GM12878 (cell line): ENCODE data around the gene OOEP. TPM values are rescaled to one million over a fixed set of nuclear protein-coding genes. Genes with fewer than 3 reads are reported as not detected.

ENCODE experiments used
- ATAC-seq: fragments of 200-7000 bp; cut with Tn5 transposase; 3 replicates; pipeline ENCODE4 v1.9.1; 2020; ENCODE audit warnings: mild to moderate bottlenecking, moderate library complexity
- BruUV-seq: library from RNA; stranded (reverse); fragments of 400-500 nt; replicated peaks from 2 replicates; lab custom pipeline; 2021; lab: Mats Ljungman, UMichigan
- CTCF ChIA-PET: fragments of 300-600 bp; sonication (Branson Sonifier 250); formaldehyde crosslinking; extraction: SDS; loops from one replicate; lab custom pipeline; 2021; ENCODE audit warnings: inconsistent platforms; lab: Yijun Ruan, JAX
- POLR2A ChIA-PET: fragments of 350-600 bp; formaldehyde crosslinking; extraction: SDS; loops from one replicate; lab custom pipeline; 2021; ENCODE audit warnings: inconsistent platforms; lab: Charles Lee
- RAD21 ChIA-PET: fragments of 300-600 bp; sonication (Branson Sonifier 250); formaldehyde crosslinking; loops from one replicate; lab custom pipeline; 2023; ENCODE audit warnings: antibody characterized with exemption; ENCODE audit not compliant: unreplicated experiment; lab: Charles Lee
- SMC1A ChIA-PET: fragments of 300-600 bp; sonication (Branson Sonifier 250); formaldehyde crosslinking; loops from one replicate; lab custom pipeline; 2023; ENCODE audit not compliant: unreplicated experiment, uncharacterized antibody; lab: Charles Lee
- DNase-seq: peaks from one replicate; pipeline ENCODE4 v3.0.0-alpha.2; 2011; ENCODE audit warnings: low read depth, low spot score
- FAIRE-seq: peaks from 3 replicates; lab custom pipeline; 2011; peaks lifted over from hg19 to GRCh38; lab: Jason Lieb, UNC
- H2AFZ ChIP-seq: 2 replicates; pipeline ENCODE4 v1.6.0; 2011; ENCODE audit warnings: low read depth, low read length, control low read depth; ENCODE audit not compliant: control insufficient read depth
- H3K27ac ChIP-seq: 2 replicates; pipeline ENCODE4 v1.5.1; 2011; ENCODE audit warnings: control low read depth; ENCODE audit not compliant: control insufficient read depth, insufficient read depth
- H3K27me3 ChIP-seq, 2 experiments: replicated peaks in 1 of 2; 2 replicates each; pipeline versions ENCODE4 v1.6.0 to v1.6.1; 2011; ENCODE audit warnings: low read length in 1 of 2; ENCODE audit not compliant: control insufficient read depth in 2 of 2, insufficient read depth in 2 of 2
- H3K36me3 ChIP-seq, 2 experiments: 2 replicates each; pipeline ENCODE4 v1.5.1; 2011; ENCODE audit warnings: low read length in 1 of 2; ENCODE audit not compliant: control insufficient read depth in 2 of 2, insufficient read depth in 2 of 2
- H3K4me1 ChIP-seq: 2 replicates; pipeline ENCODE4 v1.6.1; 2011; ENCODE audit warnings: mild to moderate bottlenecking, low read length, moderate library complexity, mixed read lengths; ENCODE audit not compliant: control insufficient read depth, insufficient read depth
- H3K4me2 ChIP-seq: 2 replicates; pipeline ENCODE4 v1.6.0; 2011; ENCODE audit warnings: control low read depth; ENCODE audit not compliant: control insufficient read depth, insufficient read depth
- H3K4me3 ChIP-seq: fragments of 200-600 bp; sonication (generic); 2 replicates; pipeline ENCODE4 v1.5.1; 2016
- H3K79me2 ChIP-seq: 2 replicates; pipeline ENCODE4 v1.6.0; 2011; ENCODE audit warnings: low read length; ENCODE audit not compliant: control insufficient read depth, insufficient read depth
- H3K9ac ChIP-seq: 2 replicates; pipeline ENCODE4 v1.8.0; 2011; ENCODE audit warnings: low read length, control low read depth, mixed read lengths; ENCODE audit not compliant: control insufficient read depth, insufficient read depth
- H3K9me3 ChIP-seq: replicated peaks from 3 replicates; pipeline ENCODE4 v1.5.1; 2011; ENCODE audit warnings: mild to moderate bottlenecking, low read length; ENCODE audit not compliant: control insufficient read depth, insufficient read depth
- H4K20me1 ChIP-seq: 2 replicates; pipeline ENCODE4 v1.6.0; 2011; ENCODE audit not compliant: control insufficient read depth, insufficient read depth
- ATF7 ChIP-seq: fragments of 450-650 bp; IDR thresholded peaks from 2 replicates; pipeline ENCODE4 v1.6.1; 2016; ENCODE audit warnings: low read depth, mild to moderate bottlenecking
- CHD2 ChIP-seq: IDR thresholded peaks from 2 replicates; pipeline ENCODE4 v1.6.1; 2011; ENCODE audit warnings: low read depth, low read length, improper control_type of control experiment, borderline replicate concordance
- CREM ChIP-seq: IDR thresholded peaks from 2 replicates; pipeline ENCODE4 v1.6.1; 2014; ENCODE audit warnings: antibody characterized with exemption, low read depth
- EZH2 ChIP-seq: IDR thresholded peaks from 2 replicates; pipeline ENCODE4 v1.6.1; 2012; ENCODE audit warnings: low read depth, mild to moderate bottlenecking, control low read depth, inconsistent platforms, low read length, borderline replicate concordance; ENCODE audit not compliant: control insufficient read depth
- NBN ChIP-seq: fragments of 450-650 bp; IDR thresholded peaks from 2 replicates; pipeline ENCODE4 v1.6.1; 2016
- SPI1 ChIP-seq: IDR thresholded peaks from 2 replicates; pipeline ENCODE4 v1.6.1; 2011; ENCODE audit warnings: low read depth, mild to moderate bottlenecking, low read length, moderate library complexity, borderline replicate concordance; ENCODE audit not compliant: insufficient read depth
- SRF ChIP-seq, 2 experiments: IDR thresholded peaks; 2 replicates each; pipeline ENCODE4 v1.6.1; 2011; ENCODE audit warnings: low read depth in 2 of 2, low read length in 2 of 2, mild to moderate bottlenecking in 1 of 2, moderate library complexity in 1 of 2
- WRNIP1 ChIP-seq: IDR thresholded peaks from 2 replicates; pipeline ENCODE4 v1.6.1; 2011; ENCODE audit warnings: low read depth, low read length, improper control_type of control experiment, borderline replicate concordance
- ZNF274 ChIP-seq: IDR thresholded peaks from one replicate; pipeline ENCODE4 v1.8.0; 2011; ENCODE audit not compliant: insufficient read length, insufficient read depth
- ZNF384 ChIP-seq: IDR thresholded peaks from 2 replicates; pipeline ENCODE4 v1.6.1; 2012; ENCODE audit warnings: low read depth, mild to moderate bottlenecking, low read length, improper control_type of control experiment, borderline replicate concordance
- ZZZ3 ChIP-seq: IDR thresholded peaks from 2 replicates; pipeline ENCODE4 v1.6.1; 2011; ENCODE audit warnings: low read depth; ENCODE audit not compliant: control insufficient read depth, insufficient read length
- WGBS: methylation state at CpG from one replicate; pipeline ENCODE4 v1.1.6; 2016; ENCODE audit warnings: low lambda C conversion rate; ENCODE audit not compliant: insufficient replicate concordance, insufficient coverage; ENCODE audit errors: missing lambda C conversion rate; 5-methylcytosine and 5-hydroxymethylcytosine counted together
- in situ Hi-C: fragments of 300-500 bp; cut with MboI; formaldehyde crosslinking; loops from 9 replicates; pipeline ENCODE4 v1.14.3; 2018; ENCODE audit warnings: mixed read lengths
- intact Hi-C: fragments of 100-400 bp; cut with micrococcal nuclease; formaldehyde crosslinking; loops from one replicate; pipeline ENCODE4 v1.14.2; 2022; ENCODE audit not compliant: unreplicated experiment
- polyA plus RNA-seq, 11 experiments: library from polyadenylated mRNA; depleted of rRNA in 4 of 11; unstranded in 6 of 11; stranded (reverse) in 5 of 11; fragments of >200 nt; fragmentation: Nextera tagmentation in 4 of 11; fragmentation: Illumina TruSeq in 1 of 11; extraction: Ambion mirVana in 4 of 11; extraction: Trizol in 1 of 11; gene quantifications; 1 replicate in 1 of 11; 2 replicates in 10 of 11; pipeline versions ENCODE4 v1.2.1 to v1.2.3, GENCODE V29; 2011 to 2016; ENCODE audit warnings: inconsistent platforms in 2 of 11, missing spikeins in 2 of 11, low read depth in 1 of 11
- total RNA-seq, 4 experiments: library from RNA; depleted of rRNA in 3 of 4; stranded (reverse); fragments of >200 nt in 3 of 4; fragmentation: Illumina TruSeq in 1 of 4; extraction: Trizol in 1 of 4; gene quantifications; 2 replicates each; pipeline versions ENCODE4 v1.2.1 to v1.2.3, GENCODE V29; 2013 to 2021

Gene OOEP
- total and polyA plus RNA-seq, 10 of the 15 experiments (the other 5 are each of a cell fraction or from before 2014, with no cell fraction given) = 0.08 TPM; not detected in 9

GRCh38 chr6:73377225-73377624 is 7.5 kb upstream of the OOEP start:
- DNase-seq = no peak
- Histone ChIP-seq H3K9me3 (no peaks in the 10 kb centered on the region; the same call in 2 of the 3 replicates), H3K36me3 (no peaks in the 10 kb centered on the region), H3K9ac (no peak overlapping the region), H3K4me2 (no peak overlapping the region), H3K4me3 (no peak overlapping the region), H3K27me3 (no peaks in the 10 kb centered on the region), H3K79me2 (no peaks in the 10 kb centered on the region), H3K27ac (no peak overlapping the region), H2AFZ (no peak overlapping the region), H4K20me1 (no peaks in the 10 kb centered on the region), H3K4me1 (no peaks in the 10 kb centered on the region)
- no peak for TF ChIP-seq WRNIP1
- no peak for TF ChIP-seq ZNF384
- TF ChIP-seq ZZZ3 = no peak
- TF ChIP-seq EZH2 = no peak
- no peak for TF ChIP-seq ATF7
- no peak for TF ChIP-seq SPI1
- TF ChIP-seq NBN = no peak
- no peak for TF ChIP-seq SRF (IDR thresholded peaks at IDR 0.05; ENCODE audit: low read depth in 2 of 2, low read length in 2 of 2)
- no peak for TF ChIP-seq CREM
- no peak for TF ChIP-seq ZNF274
- TF ChIP-seq CHD2 = no peak
- intact Hi-C loops = no loop called here
- in situ Hi-C loops = no loop called here
- no peak for ATAC-seq
- FAIRE-seq = no peak
- ChIA-PET CTCF (no interaction called here), SMC1A (interaction anchor here (0.7 to 1.7 kb wide), 3 partner anchors 11 to 236 kb away, joined by 3 to 4 read pairs (median 3); no protein-coding TSS in a partner anchor), POLR2A (no interaction called here), RAD21 (no interaction called here)
- BruUV-seq = no TSS peak
- WGBS = 11% methylated on average over 3 of the region's 3 CpGs
